Neural progenitor cell (in vitro differentiated cells): ENCODE results near the gene KLRF1. TPM values are rescaled to one million over a fixed set of nuclear protein-coding genes. Genes with fewer than 3 reads are reported as not detected.

Source experiments
- DNase-seq: peaks from one replicate; pipeline ENCODE4 v3.0.0-alpha.2; 2016; ENCODE audit warnings: low spot score
- H2AFZ ChIP-seq: fragments of 200-600 bp; sonication (generic); replicated peaks from 2 replicates; pipeline ENCODE4 v1.6.1; 2016; ENCODE audit warnings: antibody characterized with exemption
- H3F3A ChIP-seq: fragments of 200-600 bp; sonication (generic); 2 replicates; pipeline ENCODE4 v1.6.1; 2016; ENCODE audit warnings: antibody characterized with exemption, low read depth
- H3K27ac ChIP-seq: fragments of 200-600 bp; sonication (generic); 2 replicates; pipeline ENCODE4 v1.5.1; 2016; ENCODE audit warnings: mild to moderate bottlenecking
- H3K27me3 ChIP-seq: fragments of 200-600 bp; sonication (generic); 2 replicates; pipeline ENCODE4 v1.6.1; 2016; ENCODE audit warnings: mild to moderate bottlenecking, moderate library complexity
- H3K36me3 ChIP-seq: fragments of 200-600 bp; sonication (generic); 2 replicates; pipeline ENCODE4 v1.5.1; 2016
- H3K4me1 ChIP-seq: fragments of 200-600 bp; sonication (generic); 2 replicates; pipeline ENCODE4 v1.6.1; 2016; ENCODE audit warnings: mixed run types
- H3K4me2 ChIP-seq: fragments of 200-600 bp; sonication (generic); 2 replicates; pipeline ENCODE4 v1.6.1; 2016
- H3K4me3 ChIP-seq: fragments of 200-600 bp; sonication (generic); 2 replicates; pipeline ENCODE4 v1.5.1; 2016
- H3K79me2 ChIP-seq: fragments of 200-600 bp; sonication (generic); 2 replicates; pipeline ENCODE4 v1.6.1; 2016; ENCODE audit warnings: low read depth
- H3K9ac ChIP-seq: fragments of 200-600 bp; sonication (generic); 2 replicates; pipeline ENCODE4 v1.6.1; 2016
- H3K9me3 ChIP-seq: fragments of 200-600 bp; sonication (generic); 2 replicates; pipeline ENCODE4 v1.5.1; 2016; ENCODE audit warnings: low read depth
- H4K20me1 ChIP-seq: fragments of 200-600 bp; sonication (generic); 2 replicates; pipeline ENCODE4 v1.6.1; 2016; ENCODE audit warnings: low read depth
- H3K27ac Mint-ChIP-seq: 3 replicates; pipeline ENCODE4 v1.8.0; 2021; ENCODE audit warnings: mixed read lengths
- H3K27me3 Mint-ChIP-seq: 2 replicates; pipeline ENCODE4 v1.8.0; 2022; ENCODE audit warnings: low read depth, mild to moderate bottlenecking, inconsistent platforms, moderate library complexity, mixed read lengths; ENCODE audit not compliant: insufficient read depth
- H3K36me3 Mint-ChIP-seq: 3 replicates; pipeline ENCODE4 v1.8.0; 2021; ENCODE audit warnings: mixed read lengths
- H3K4me1 Mint-ChIP-seq: 3 replicates; pipeline ENCODE4 v1.8.0; 2021; ENCODE audit warnings: mixed read lengths
- H3K4me3 Mint-ChIP-seq: 3 replicates; pipeline ENCODE4 v1.8.0; 2021; ENCODE audit warnings: mild to moderate bottlenecking, moderate library complexity, mixed read lengths
- H3K9me3 Mint-ChIP-seq: 3 replicates; pipeline ENCODE4 v1.8.0; 2020; ENCODE audit warnings: mixed read lengths
- CTCF ChIP-seq: fragments of 200-600 bp; sonication (generic); IDR thresholded peaks from 2 replicates; pipeline ENCODE4 v1.5.1; 2017; ENCODE audit warnings: antibody characterized with exemption, mild to moderate bottlenecking
- EZH2 ChIP-seq: fragments of 200-600 bp; sonication (generic); IDR thresholded peaks from 2 replicates; pipeline ENCODE4 v1.6.1; 2017; ENCODE audit warnings: antibody characterized with exemption, mild to moderate bottlenecking, moderate library complexity
- EZH2phosphoT487 ChIP-seq: fragments of 200-600 bp; sonication (generic); IDR thresholded peaks from 2 replicates; pipeline ENCODE4 v1.6.1; 2017; ENCODE audit warnings: antibody characterized with exemption
- total RNA-seq: library from RNA; depleted of rRNA; stranded (reverse); fragments of >200 nt; gene quantifications from 2 replicates; pipeline ENCODE4 v1.2.3, GENCODE V29; 2015; ENCODE audit warnings: low replicate concordance

Gene KLRF1
- total RNA-seq, 1 donor from 2014 or later = not detected

GRCh38 chr12:9851050-9851449, 23.8 kb downstream of the KLRF1 start:
- Histone ChIP-seq H3F3A (no peaks in the 10 kb centered on the region), H3K79me2 (no peaks in the 10 kb centered on the region), H4K20me1 (no peaks in the 10 kb centered on the region), H3K36me3 (no peaks in the 10 kb centered on the region), H3K27ac (no peak overlapping the region), H3K9ac (no peak overlapping the region), H3K4me1 (no peaks in the 10 kb centered on the region), H3K27me3 (no peaks in the 10 kb centered on the region), H3K4me3 (no peak overlapping the region), H3K9me3 (no peaks in the 10 kb centered on the region), H2AFZ (no peak overlapping the region), H3K4me2 (no peak overlapping the region)
- no peak overlapping the region for H3K4me3 Mint-ChIP-seq
- H3K27ac Mint-ChIP-seq = no peak overlapping the region
- no peak for DNase-seq
- H3K9me3 Mint-ChIP-seq = peaks cover 1% of the 10 kb centered on the region
- TF ChIP-seq EZH2phosphoT487 = no peak
- TF ChIP-seq EZH2 = no peak
- TF ChIP-seq CTCF = no peak
- H3K4me1 Mint-ChIP-seq = no peaks in the 10 kb centered on the region
- H3K27me3 Mint-ChIP-seq = no peaks in the 10 kb centered on the region
- H3K36me3 Mint-ChIP-seq = no peaks in the 10 kb centered on the region

GRCh38 chr12:9851927-9852326, 24.6 kb downstream of the KLRF1 start:
- no peaks in the 10 kb centered on the region for H3K79me2 ChIP-seq
- H3K4me2 ChIP-seq = no peak overlapping the region
- Mint-ChIP-seq H3K4me1 (no peaks in the 10 kb centered on the region), H3K36me3 (no peaks in the 10 kb centered on the region), H3K27me3 (no peaks in the 10 kb centered on the region), H3K27ac (no peak overlapping the region), H3K9me3 (peaks cover 1% of the 10 kb centered on the region), H3K4me3 (no peak overlapping the region)
- no peak overlapping the region for H3K4me3 ChIP-seq
- no peak for DNase-seq
- no peaks in the 10 kb centered on the region for H3F3A ChIP-seq
- no peaks in the 10 kb centered on the region for H3K4me1 ChIP-seq
- H3K27me3 ChIP-seq = no peaks in the 10 kb centered on the region
- TF ChIP-seq EZH2 (no peak), CTCF (no peak), EZH2phosphoT487 (no peak)
- no peak overlapping the region for H3K27ac ChIP-seq
- H3K36me3 ChIP-seq = no peaks in the 10 kb centered on the region
- no peaks in the 10 kb centered on the region for H4K20me1 ChIP-seq
- no peak overlapping the region for H2AFZ ChIP-seq
- H3K9me3 ChIP-seq = no peaks in the 10 kb centered on the region
- H3K9ac ChIP-seq = no peak overlapping the region

GRCh38 chr12:9856151-9856550, 28.9 kb downstream of the KLRF1 start:
- no peaks in the 10 kb centered on the region for H3K36me3 Mint-ChIP-seq
- Histone ChIP-seq H3K4me3 (no peak overlapping the region), H3K4me1 (no peaks in the 10 kb centered on the region), H3K9ac (no peak overlapping the region), H3K36me3 (no peaks in the 10 kb centered on the region), H4K20me1 (no peaks in the 10 kb centered on the region), H3K27me3 (no peaks in the 10 kb centered on the region), H3K79me2 (no peaks in the 10 kb centered on the region), H2AFZ (peak overlapping the region; percentile 56), H3K27ac (no peak overlapping the region), H3K4me2 (no peak overlapping the region), H3F3A (no peaks in the 10 kb centered on the region), H3K9me3 (no peaks in the 10 kb centered on the region)
- no peak for DNase-seq
- H3K4me1 Mint-ChIP-seq = no peaks in the 10 kb centered on the region
- no peak for TF ChIP-seq CTCF
- no peak for TF ChIP-seq EZH2
- H3K27ac Mint-ChIP-seq = no peak overlapping the region
- no peak overlapping the region for H3K4me3 Mint-ChIP-seq
- H3K27me3 Mint-ChIP-seq = no peaks in the 10 kb centered on the region
- no peaks in the 10 kb centered on the region for H3K9me3 Mint-ChIP-seq

GRCh38 chr12:9856894-9857293, 29.6 kb downstream of the KLRF1 start:
- H3K4me3 ChIP-seq = no peak overlapping the region
- no peaks in the 10 kb centered on the region for H3K9me3 Mint-ChIP-seq
- no peaks in the 10 kb centered on the region for H3K4me1 ChIP-seq

More at GRCh38 chr12:9856894-9857293, 29.6 kb downstream of the KLRF1 start:
- H3K27ac Mint-ChIP-seq = no peak overlapping the region
- TF ChIP-seq CTCF = no peak
- TF ChIP-seq EZH2 = no peak
- no peak for TF ChIP-seq EZH2phosphoT487
- Histone ChIP-seq H3K4me2 (no peak overlapping the region), H3K9ac (no peak overlapping the region), H3F3A (no peaks in the 10 kb centered on the region), H4K20me1 (no peaks in the 10 kb centered on the region), H3K79me2 (no peaks in the 10 kb centered on the region), H3K27me3 (no peaks in the 10 kb centered on the region), H2AFZ (peak overlapping the region; percentile 56), H3K36me3 (no peaks in the 10 kb centered on the region), H3K27ac (no peak overlapping the region), H3K9me3 (no peaks in the 10 kb centered on the region)
- DNase-seq = no peak
- H3K4me1 Mint-ChIP-seq = no peaks in the 10 kb centered on the region
- no peaks in the 10 kb centered on the region for H3K27me3 Mint-ChIP-seq
- H3K36me3 Mint-ChIP-seq = no peaks in the 10 kb centered on the region
- H3K4me3 Mint-ChIP-seq = no peak overlapping the region
